HepG2 (cell line): ENCODE data around the gene CCDC73.

Experiments used
- CHD4 ChIP-seq: fragments of 200-600 bp; sonication (generic); IDR thresholded peaks from 2 replicates; pipeline ENCODE4 v1.7.0; 2017; ENCODE audit warnings: mild to moderate bottlenecking, low read length, borderline replicate concordance
- HCFC1 ChIP-seq: fragments of 150-350 bp; IDR thresholded peaks from 2 replicates; pipeline ENCODE4 v1.6.1; 2014; ENCODE audit warnings: low read depth, low read length
- ZBTB33 ChIP-seq: sonication (generic); formaldehyde crosslinking; IDR thresholded peaks from 2 replicates; pipeline ENCODE4 v1.4.0; 2020; ENCODE audit warnings: missing genetic modification reagents
- ZNF598 ChIP-seq: sonication (generic); formaldehyde crosslinking; IDR thresholded peaks from 2 replicates; pipeline ENCODE4 v1.5.1; 2020; ENCODE audit warnings: mild to moderate bottlenecking, missing genetic modification reagents, borderline replicate concordance
- TF ChIP-seq, protein P1 (sequence below): sonication (generic); formaldehyde crosslinking; IDR thresholded peaks from 2 replicates; pipeline ENCODE4 v1.5.0; 2020; ENCODE audit warnings: mild to moderate bottlenecking, missing genetic modification reagents, moderate library complexity

- no peak for TF ChIP-seq CHD4
- TF ChIP-seq, protein P1, sequence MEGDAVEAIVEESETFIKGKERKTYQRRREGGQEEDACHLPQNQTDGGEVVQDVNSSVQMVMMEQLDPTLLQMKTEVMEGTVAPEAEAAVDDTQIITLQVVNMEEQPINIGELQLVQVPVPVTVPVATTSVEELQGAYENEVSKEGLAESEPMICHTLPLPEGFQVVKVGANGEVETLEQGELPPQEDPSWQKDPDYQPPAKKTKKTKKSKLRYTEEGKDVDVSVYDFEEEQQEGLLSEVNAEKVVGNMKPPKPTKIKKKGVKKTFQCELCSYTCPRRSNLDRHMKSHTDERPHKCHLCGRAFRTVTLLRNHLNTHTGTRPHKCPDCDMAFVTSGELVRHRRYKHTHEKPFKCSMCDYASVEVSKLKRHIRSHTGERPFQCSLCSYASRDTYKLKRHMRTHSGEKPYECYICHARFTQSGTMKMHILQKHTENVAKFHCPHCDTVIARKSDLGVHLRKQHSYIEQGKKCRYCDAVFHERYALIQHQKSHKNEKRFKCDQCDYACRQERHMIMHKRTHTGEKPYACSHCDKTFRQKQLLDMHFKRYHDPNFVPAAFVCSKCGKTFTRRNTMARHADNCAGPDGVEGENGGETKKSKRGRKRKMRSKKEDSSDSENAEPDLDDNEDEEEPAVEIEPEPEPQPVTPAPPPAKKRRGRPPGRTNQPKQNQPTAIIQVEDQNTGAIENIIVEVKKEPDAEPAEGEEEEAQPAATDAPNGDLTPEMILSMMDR (CRISPR knock-in tag) = peak; percentile 86
- no peak for TF ChIP-seq ZNF598 (CRISPR knock-in tag)
- no peak for TF ChIP-seq ZBTB33 (CRISPR knock-in tag)
- TF ChIP-seq HCFC1 = no peak
These were observed 14.9 kb upstream of the CCDC73 start for GRCh38 chr11:32809313-32809712.
